NCI-H128 (cell line): Measurements from ENCODE around the gene GLB1L2.

Source experiments
- DNase-seq: peaks from one replicate; lab custom pipeline; 2025; ENCODE audit not compliant: unreplicated experiment; lab: John Stamatoyannopoulos, UW

The GLB1L2 gene

DNA sequence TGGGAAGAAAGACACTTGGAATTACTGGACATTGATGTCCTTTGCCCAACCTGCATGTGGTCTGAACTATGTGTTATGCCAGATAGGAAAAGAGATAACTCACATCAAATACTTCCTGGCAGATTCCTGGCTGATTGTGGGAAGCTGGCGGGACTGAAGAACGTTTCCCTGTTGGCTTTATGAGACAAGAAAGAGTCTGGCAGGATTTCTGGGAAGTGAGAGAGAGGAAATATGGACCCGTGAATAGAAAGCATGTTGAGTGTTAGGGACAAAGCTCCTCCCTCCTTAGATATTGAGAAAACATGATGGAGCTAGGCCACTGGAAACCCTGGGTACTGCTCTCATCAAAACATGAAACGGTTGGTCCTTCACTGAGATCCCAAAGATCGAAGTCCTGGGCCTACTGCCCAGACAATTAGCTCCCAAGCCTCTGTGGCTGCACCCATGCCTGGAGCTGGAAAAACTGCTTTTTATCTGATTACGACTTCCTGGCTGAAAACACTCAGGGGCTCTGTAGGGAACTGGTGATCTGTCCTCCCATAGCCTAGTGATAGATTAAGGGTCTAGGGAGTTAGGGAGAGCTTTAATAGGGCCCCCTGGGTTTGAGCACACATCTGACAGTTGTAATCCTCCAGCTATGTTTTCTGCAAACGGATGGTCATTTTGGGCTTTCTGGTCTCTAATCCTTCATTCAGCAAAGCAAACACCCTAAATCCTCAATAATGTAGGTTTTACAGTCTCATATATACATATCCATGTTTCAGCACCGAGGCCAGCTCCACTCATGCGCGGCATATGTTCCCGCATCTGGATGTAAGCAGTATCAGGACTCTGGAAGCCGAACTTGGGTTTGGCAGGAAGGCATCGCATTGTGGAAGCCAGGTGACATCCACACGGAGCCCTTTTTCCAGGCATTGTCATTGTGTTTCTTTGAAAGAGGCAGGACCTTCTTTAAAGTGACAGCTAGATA lies 86.4 kb downstream of the GLB1L2 start:
- no peak for DNase-seq

DNA sequence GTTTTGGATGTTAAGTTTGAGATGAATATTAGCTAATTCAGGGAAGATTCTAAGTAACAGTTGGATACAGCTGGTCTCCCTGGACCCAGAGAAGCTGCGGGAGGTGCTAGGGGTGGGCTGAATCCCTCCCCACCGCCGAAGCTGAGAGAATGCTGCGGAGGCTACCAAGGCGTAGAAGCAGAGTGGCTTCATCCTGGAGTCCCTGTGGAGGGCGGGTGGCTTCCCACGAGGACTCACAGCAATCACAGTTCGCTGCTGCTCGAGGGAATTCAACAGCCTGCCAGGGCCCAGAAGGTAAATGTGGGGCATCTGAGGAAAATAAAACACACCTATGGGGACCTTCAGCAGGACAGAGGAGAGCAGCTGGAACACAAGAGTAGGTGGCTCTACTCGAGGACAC lies 91.3 kb downstream of the GLB1L2 start:
- DNase-seq = no peak

GRCh38 chr11:134425413-134425812 lies 93.6 kb downstream of the GLB1L2 start:
- DNase-seq = no peak
